Gastroesophageal sphincter (tissue), 3 donors: ENCODE results near the gene SLC27A1.

ENCODE experiments used
- CTCF ChIP-seq, 4 experiments: fragments of 200-600 bp in 2 of 4; fragments of 450-650 bp in 2 of 4; sonication (generic) in 1 of 4; IDR thresholded peaks; one replicate each; pipeline ENCODE4 v1.5.1; 2017 to 2019; ENCODE audit warnings: antibody characterized with exemption in 4 of 4, mild to moderate bottlenecking in 2 of 4, moderate library complexity in 2 of 4
- EP300 ChIP-seq: sonication (generic); formaldehyde crosslinking; IDR thresholded peaks from one replicate; pipeline ENCODE4 v1.6.1; 2017; ENCODE audit warnings: antibody characterized with exemption, mild to moderate bottlenecking
- POLR2A ChIP-seq, 2 donors: fragments of 450-650 bp; IDR thresholded peaks; one replicate each; pipeline ENCODE4 v1.6.1; 2017; ENCODE audit warnings: antibody characterized with exemption in 2 of 2, mild to moderate bottlenecking in 2 of 2, moderate library complexity in 1 of 2
- POLR2AphosphoS5 ChIP-seq: sonication (generic); formaldehyde crosslinking; IDR thresholded peaks from one replicate; pipeline ENCODE4 v1.6.1; 2017; ENCODE audit warnings: antibody characterized with exemption

DNA sequence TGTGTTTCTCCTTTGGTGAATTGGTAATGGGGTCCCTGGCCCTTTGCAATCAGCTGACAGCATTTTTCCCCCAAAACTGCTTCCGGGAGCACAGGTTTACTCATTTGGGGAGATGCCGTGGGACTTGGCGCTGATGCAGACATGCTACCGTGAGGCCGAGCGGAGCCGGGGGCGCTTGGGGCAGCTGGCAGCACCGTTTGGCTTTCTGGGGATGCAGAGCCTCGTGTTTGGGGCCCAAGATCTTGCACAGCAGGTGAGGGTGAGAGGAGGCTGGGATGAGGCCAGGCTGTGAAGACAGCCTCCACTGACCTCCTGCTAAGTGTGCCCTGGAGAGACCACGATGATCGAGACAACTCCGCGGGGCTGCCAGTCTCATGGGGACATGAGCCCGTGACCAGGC is 71.7 kb downstream of the SLC27A1 start:
- TF ChIP-seq CTCF (IDR thresholded peaks at IDR 0.05) (no peak), POLR2A (IDR thresholded peaks at IDR 0.05) (no peak), POLR2AphosphoS5 (no peak), EP300 (no peak)
